GM12865 (cell line): ENCODE measurements around the gene MRPL22.
"Not testable (repeated sequence)": the region's sequence is repeated elsewhere in the genome, so short reads cannot be mapped to it uniquely, and the experiment has no call there.

Experiments
- DNase-seq: peaks from one replicate; pipeline ENCODE4 v3.0.0; 2010; ENCODE audit warnings: low read depth
- H3K4me3 ChIP-seq: 2 replicates; pipeline ENCODE4 v1.5.1; 2011; ENCODE audit warnings: mild to moderate bottlenecking, low read depth, low read length, control low read depth
- CTCF ChIP-seq: IDR thresholded peaks from 2 replicates; pipeline ENCODE4 v1.5.1; 2011; ENCODE audit warnings: low read length, control low read depth, low read depth, inconsistent platforms; ENCODE audit not compliant: insufficient read depth; ENCODE audit errors: missing control alignments

Gene MRPL22

GRCh38 chr5:154899151-154899816, 41.6 kb upstream of the MRPL22 start:
- no peak overlapping the region for H3K4me3 ChIP-seq
- no peak for DNase-seq
- TF ChIP-seq CTCF: no peak

GRCh38 chr5:154900066-154900465, 40.8 kb upstream of the MRPL22 start:
- TF ChIP-seq CTCF: no peak
- H3K4me3 ChIP-seq: no peak overlapping the region
- DNase-seq: no peak

GRCh38 chr5:154901276-154901675, 39.6 kb upstream of the MRPL22 start:
- no peak for TF ChIP-seq CTCF
- no peak for DNase-seq
- no peak overlapping the region for H3K4me3 ChIP-seq

- no peak for DNase-seq
- no peak for TF ChIP-seq CTCF
- no peak overlapping the region for H3K4me3 ChIP-seq
These were observed 39.0 kb upstream of the MRPL22 start for GRCh38 chr5:154901913-154902312.

GRCh38 chr5:154905601-154906000, 35.3 kb upstream of the MRPL22 start:
- not testable (repeated sequence) for DNase-seq

GRCh38 chr5:154916874-154917273, 24.0 kb upstream of the MRPL22 start:
- no peak for DNase-seq
- TF ChIP-seq CTCF: no peak
- H3K4me3 ChIP-seq: no peak overlapping the region

More at GRCh38 chr5:154905601-154906000, 35.3 kb upstream of the MRPL22 start:
- not testable (repeated sequence) for H3K4me3 ChIP-seq

GRCh38 chr5:154917757-154918156, 23.1 kb upstream of the MRPL22 start:
- H3K4me3 ChIP-seq: no peak overlapping the region
- no peak for TF ChIP-seq CTCF
- no peak for DNase-seq
